AG08396 (cell line): ENCODE data around the gene CFHR5.
"Not testable (repeated sequence)": the region's sequence is repeated elsewhere in the genome, so short reads cannot be mapped to it uniquely, and the experiment has no call there.

Experiments used
- DNase-seq: peaks from one replicate; pipeline ENCODE4 v3.0.0; 2012; ENCODE audit warnings: low spot score, mixed read lengths

Gene CFHR5

DNA sequence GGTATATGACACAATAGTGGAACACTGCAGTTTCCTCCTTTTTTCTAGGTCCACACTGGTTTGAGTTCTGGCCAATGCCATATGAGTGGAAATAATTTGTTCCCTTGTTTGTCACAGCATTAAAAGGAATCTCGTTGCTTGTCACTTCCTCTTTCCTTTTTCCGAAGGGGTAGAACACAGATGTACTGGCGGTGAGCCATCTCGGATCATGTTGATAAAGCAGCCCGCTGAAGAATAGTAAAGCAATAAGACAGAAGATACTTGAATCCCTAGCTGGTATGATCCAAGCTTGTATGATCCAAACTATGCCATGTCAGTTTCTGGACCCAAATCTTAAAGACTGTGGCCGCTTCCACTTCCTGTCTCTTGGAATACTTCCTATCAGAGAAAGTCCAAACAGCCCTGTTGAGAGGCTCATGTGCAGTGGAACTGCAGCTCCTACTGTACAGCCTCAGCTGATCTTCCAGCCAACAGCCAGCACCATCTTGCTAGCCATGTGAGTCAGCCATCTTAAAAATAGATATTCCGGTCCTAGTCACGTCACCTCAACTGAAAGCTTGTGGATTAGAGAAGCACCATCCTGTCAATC, 40.3 kb downstream of the CFHR5 start:
- no peak for DNase-seq

DNA sequence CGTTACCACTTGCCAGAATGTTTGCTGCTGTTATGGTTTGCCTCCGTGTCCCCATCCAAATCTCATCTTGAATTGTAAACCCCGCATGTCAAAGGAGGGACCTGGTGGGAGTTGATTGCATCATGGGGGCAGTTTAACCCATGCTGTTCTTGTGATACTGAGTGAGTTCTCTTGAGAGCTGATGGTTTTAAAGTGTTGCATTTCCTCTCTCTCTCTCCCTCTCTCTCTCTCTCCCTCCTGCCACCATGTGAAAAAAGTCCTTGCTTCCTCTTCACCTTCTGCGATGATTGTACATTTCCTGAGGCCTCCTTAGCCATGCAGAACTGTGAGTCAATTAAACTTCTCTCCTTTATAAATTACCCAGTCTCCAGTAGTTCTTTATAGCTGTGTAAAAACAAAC, 44.4 kb downstream of the CFHR5 start:
- no peak for DNase-seq

- no peak for DNase-seq
Measured at GRCh38 chr1:197024460-197024859, 47.1 kb downstream of the CFHR5 start.

- no peak for DNase-seq
Measured at GRCh38 chr1:197027359-197027758, 50.0 kb downstream of the CFHR5 start.

DNA sequence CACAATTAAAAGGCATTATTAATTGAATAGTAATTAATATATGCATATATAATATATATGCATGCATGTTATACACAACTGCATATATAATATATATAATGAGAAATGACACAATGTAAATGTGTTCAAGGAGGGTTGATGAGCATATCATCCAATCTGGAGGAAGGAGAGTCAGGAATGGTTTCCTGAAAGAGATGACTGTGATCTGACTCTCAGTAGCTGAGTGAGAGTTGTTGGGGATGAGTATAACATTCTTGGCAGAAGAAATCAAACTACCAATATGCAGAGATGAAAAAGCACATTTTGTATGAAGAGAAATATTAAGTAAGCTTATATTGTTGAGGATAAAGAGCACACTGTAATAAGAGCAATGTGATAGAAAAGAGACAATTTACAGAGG, 52.4 kb downstream of the CFHR5 start:
- no peak for DNase-seq

- not testable (repeated sequence) for DNase-seq
Measured at GRCh38 chr1:197034631-197035339, 57.4 kb downstream of the CFHR5 start.

DNA sequence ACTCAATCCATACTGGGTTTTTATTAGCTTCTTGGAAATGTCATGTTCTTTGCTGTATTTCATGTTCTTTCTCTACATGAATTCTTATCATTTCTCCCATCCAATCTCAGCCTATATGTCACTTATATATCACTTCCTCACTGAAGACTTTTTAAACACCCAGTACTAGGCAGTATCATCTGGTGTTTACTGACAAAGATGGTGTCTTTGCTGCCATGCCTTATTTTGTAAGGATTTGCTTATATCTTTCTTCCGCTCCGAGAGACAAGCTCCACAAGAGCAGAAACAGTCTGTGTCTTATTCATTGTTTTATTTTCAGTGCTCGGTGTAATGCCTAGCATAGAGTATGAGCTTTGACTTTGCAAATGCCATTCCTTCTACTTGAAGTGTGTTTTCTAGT, 59.5 kb downstream of the CFHR5 start:
- no peak for DNase-seq

GRCh38 chr1:197041486-197042353, 64.4 kb downstream of the CFHR5 start:
- DNase-seq = no peak

DNA sequence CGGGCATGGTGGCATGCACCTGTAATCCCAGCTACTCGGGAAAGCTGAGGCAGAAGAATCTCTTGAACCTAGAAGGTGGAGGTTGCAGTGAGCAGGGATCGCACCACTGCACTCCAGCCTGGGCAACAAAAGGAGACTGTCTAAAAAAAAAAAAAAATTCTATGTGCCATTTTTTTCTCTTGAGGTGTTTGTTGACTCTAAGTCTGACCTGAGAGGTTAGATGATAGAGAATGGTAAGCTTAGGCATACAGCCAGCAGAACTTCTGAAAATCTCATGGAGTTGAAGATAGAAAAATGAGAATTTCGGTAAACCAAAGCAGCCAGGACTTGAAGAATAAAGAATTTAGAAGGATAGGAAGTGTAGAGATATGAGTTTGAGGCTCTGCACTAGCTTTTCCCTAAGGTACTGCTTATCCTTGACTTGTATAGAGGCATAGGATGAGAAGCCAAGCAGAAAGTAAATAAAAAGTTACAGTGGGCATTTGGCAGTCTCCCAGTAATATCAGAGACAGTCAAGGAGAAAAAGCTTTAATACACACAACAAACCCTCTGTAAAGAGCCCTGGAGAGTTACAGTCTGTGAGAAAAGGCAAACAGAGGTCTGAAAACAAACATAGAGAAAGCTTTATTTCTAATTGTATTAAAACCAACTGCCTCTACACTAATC, 65.5 kb downstream of the CFHR5 start:
- no peak for DNase-seq

DNA sequence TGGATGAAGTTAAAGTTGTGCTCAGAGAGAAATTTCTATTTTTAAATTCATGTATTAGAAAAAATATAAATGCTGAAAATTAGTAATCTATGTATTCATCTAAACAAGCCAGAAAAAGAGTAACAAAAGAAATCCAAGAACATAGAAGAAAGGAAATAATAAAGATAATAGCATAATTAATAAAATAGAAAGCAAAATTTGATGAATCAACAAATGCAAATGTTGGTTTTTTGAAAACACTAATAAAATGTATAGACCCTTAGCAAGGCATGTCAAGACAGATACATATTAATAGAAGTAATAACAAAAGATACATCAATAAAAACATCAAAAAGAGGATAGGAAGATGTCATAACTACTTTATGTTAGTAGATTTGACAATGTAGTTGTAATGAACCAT, 71.7 kb downstream of the CFHR5 start:
- DNase-seq = no peak
